ENCODE measurements around the gene SLC31A2. TPM values are rescaled to one million over a fixed set of nuclear protein-coding genes. Genes with fewer than 3 reads are reported as not detected.
"Not testable (repeated sequence)": the region's sequence is repeated elsewhere in the genome, so short reads cannot be mapped to it uniquely, and the experiment has no call there.

SLC31A2 gene
- total RNA-seq, 1 experiment from 2014 or later = 4.7 TPM

DNA sequence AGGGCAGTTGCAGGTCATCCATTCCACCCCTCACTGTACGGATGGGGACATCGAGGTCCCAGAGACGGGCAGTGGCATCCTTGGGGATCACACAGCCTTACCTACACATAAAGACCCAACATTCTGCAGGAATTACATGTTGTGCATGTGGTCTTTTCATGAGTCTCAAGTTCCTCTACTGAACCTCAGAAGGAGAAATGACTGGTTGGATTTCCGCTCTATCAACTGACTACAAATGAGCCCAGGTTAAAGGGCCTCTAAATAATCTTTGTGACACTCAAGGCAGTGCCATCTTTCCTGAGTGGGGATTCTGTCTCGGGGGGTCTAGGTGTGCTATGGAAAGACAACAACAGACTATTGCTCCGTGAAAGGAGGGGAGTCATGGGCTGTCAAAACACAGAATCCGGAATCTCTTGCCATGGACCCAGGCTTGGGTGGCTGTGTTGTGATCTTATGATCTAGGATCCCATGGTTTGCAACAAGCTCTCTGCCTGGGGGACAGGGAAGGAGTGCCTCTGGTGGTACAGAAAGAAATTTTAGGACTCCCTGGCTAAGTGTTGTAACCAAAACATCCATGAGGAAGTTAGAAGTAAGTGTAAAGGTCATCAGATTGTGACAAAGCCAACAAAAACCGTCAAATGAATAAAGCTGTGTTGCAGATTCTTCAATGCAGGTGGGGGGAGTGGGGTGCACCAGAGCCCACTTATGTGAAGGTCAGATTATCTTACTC lies 1.9 kb upstream of the SLC31A2 start:
- Histone ChIP-seq H3K4me2 (ENCODE audit: low read length) (no peak overlapping the region), H3K27me3 (ENCODE audit: insufficient read depth, low read length) (peaks cover 19% of the 10 kb centered on the region), H3K27ac (ENCODE audit: low read depth, low read length) (no peak overlapping the region), H4K20me1 (ENCODE audit: insufficient read depth) (no peaks in the 10 kb centered on the region), H3K79me2 (ENCODE audit: insufficient read depth, low read length) (no peaks in the 10 kb centered on the region), H3K9ac (ENCODE audit: low read length) (no peak overlapping the region), H3K9me3 (ENCODE audit: control insufficient read depth in 1 of 2, insufficient read depth in 1 of 2, low read depth in 1 of 2, low read length in 2 of 2) (no peaks in the 10 kb centered on the region), H3K4me1 (ENCODE audit: control insufficient read depth in 1 of 2, insufficient read depth in 2 of 2, low read length in 2 of 2) (peaks cover 11 to 23% of the 10 kb centered on the region in 2 experiments; a peak in 3 of 4 replicates), H3K36me3 (ENCODE audit: control insufficient read depth in 1 of 2, insufficient read depth in 2 of 2, low read length in 2 of 2) (no peaks in the 10 kb centered on the region), H2AFZ (ENCODE audit: low read depth, low read length, poor library complexity, severe bottlenecking) (no peak overlapping the region), H3K4me3 (replicated peaks in 1 of 2; ENCODE audit: low read depth in 1 of 2, low read length in 2 of 2) (no peak overlapping the region), H3K9me2 (ENCODE audit: insufficient read depth) (no peaks in the 10 kb centered on the region)
- ChIA-PET POLR2A (no interaction called here), CTCF (no interaction called here), RAD21 (ENCODE audit: low non-redundant PET in 1 of 2, low total read pairs in 2 of 2, uncharacterized antibody in 2 of 2, unreplicated experiment in 2 of 2) (no interaction called here)
- TF ChIP-seq SRF (IDR thresholded peaks at IDR 0.05; ENCODE audit: low read depth) (no peak), ELF1 (IDR thresholded peaks at IDR 0.05; ENCODE audit: borderline replicate concordance, low read depth) (no peak), POLR2A (IDR thresholded peaks at IDR 0.05; ENCODE audit: borderline replicate concordance, extremely low read depth, insufficient read depth, insufficient read length) (no peak), EGR1 (IDR thresholded peaks at IDR 0.05; ENCODE audit: low read depth) (no peak), SP1 (IDR thresholded peaks at IDR 0.05; ENCODE audit: low read depth) (no peak), SIN3A (IDR thresholded peaks at IDR 0.05; ENCODE audit: low read depth) (no peak), EZH2 (IDR thresholded peaks at IDR 0.05) (no peak), JUND (IDR thresholded peaks at IDR 0.05) (no peak)
- TF ChIP-seq, protein P1, sequence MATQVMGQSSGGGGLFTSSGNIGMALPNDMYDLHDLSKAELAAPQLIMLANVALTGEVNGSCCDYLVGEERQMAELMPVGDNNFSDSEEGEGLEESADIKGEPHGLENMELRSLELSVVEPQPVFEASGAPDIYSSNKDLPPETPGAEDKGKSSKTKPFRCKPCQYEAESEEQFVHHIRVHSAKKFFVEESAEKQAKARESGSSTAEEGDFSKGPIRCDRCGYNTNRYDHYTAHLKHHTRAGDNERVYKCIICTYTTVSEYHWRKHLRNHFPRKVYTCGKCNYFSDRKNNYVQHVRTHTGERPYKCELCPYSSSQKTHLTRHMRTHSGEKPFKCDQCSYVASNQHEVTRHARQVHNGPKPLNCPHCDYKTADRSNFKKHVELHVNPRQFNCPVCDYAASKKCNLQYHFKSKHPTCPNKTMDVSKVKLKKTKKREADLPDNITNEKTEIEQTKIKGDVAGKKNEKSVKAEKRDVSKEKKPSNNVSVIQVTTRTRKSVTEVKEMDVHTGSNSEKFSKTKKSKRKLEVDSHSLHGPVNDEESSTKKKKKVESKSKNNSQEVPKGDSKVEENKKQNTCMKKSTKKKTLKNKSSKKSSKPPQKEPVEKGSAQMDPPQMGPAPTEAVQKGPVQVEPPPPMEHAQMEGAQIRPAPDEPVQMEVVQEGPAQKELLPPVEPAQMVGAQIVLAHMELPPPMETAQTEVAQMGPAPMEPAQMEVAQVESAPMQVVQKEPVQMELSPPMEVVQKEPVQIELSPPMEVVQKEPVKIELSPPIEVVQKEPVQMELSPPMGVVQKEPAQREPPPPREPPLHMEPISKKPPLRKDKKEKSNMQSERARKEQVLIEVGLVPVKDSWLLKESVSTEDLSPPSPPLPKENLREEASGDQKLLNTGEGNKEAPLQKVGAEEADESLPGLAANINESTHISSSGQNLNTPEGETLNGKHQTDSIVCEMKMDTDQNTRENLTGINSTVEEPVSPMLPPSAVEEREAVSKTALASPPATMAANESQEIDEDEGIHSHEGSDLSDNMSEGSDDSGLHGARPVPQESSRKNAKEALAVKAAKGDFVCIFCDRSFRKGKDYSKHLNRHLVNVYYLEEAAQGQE (IDR thresholded peaks at IDR 0.05; ENCODE audit: low read depth) = no peak
- TF ChIP-seq, protein P2, sequence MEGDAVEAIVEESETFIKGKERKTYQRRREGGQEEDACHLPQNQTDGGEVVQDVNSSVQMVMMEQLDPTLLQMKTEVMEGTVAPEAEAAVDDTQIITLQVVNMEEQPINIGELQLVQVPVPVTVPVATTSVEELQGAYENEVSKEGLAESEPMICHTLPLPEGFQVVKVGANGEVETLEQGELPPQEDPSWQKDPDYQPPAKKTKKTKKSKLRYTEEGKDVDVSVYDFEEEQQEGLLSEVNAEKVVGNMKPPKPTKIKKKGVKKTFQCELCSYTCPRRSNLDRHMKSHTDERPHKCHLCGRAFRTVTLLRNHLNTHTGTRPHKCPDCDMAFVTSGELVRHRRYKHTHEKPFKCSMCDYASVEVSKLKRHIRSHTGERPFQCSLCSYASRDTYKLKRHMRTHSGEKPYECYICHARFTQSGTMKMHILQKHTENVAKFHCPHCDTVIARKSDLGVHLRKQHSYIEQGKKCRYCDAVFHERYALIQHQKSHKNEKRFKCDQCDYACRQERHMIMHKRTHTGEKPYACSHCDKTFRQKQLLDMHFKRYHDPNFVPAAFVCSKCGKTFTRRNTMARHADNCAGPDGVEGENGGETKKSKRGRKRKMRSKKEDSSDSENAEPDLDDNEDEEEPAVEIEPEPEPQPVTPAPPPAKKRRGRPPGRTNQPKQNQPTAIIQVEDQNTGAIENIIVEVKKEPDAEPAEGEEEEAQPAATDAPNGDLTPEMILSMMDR (IDR thresholded peaks at IDR 0.05 in 2 of 3, conservative IDR thresholded peaks at IDR 0.05 in 1 of 3; ENCODE audit: borderline replicate concordance in 1 of 3, insufficient read depth in 1 of 3, low read depth in 2 of 3, low read length in 2 of 3) = no peak
- no peak for DNase-seq (ENCODE audit: low read depth, low spot score)
- no peak for ATAC-seq
- intact Hi-C loops (cut with micrococcal nuclease) = no loop called here
- BruUV-seq (replicated peaks) = no TSS peak

DNA sequence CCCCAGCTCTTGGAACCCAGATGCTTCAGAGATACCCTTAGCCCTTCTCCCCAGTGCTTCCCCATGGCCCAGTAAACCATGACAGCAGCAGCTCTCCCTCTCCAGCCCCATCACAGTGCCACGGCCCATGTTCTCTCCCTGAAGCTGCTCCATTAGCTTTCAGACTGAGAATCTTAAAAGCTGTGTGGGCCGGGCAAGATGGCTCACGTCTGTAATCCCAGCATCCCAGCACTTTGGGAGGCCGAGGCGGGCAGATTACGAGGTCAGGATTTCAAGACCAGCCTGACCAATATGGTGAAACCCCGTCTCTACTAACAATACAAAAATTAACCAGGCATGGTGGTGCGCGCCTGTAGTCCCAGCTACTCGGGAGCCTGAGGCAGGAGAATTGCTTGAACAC lies 1.2 kb upstream of the SLC31A2 start:
- H3K27ac ChIP-seq (ENCODE audit: low read depth, low read length); H4K20me1 ChIP-seq (ENCODE audit: insufficient read depth); H3K36me3 ChIP-seq (ENCODE audit: control insufficient read depth in 1 of 2, insufficient read depth in 2 of 2, low read length in 2 of 2); H3K4me2 ChIP-seq (ENCODE audit: low read length); H2AFZ ChIP-seq (ENCODE audit: low read depth, low read length, poor library complexity, severe bottlenecking); H3K9me2 ChIP-seq (ENCODE audit: insufficient read depth); POLR2A ChIA-PET; H3K4me3 ChIP-seq (replicated peaks in 1 of 2; ENCODE audit: low read depth in 1 of 2, low read length in 2 of 2); H3K79me2 ChIP-seq (ENCODE audit: insufficient read depth, low read length); DNase-seq (ENCODE audit: low read depth, low spot score); RAD21 ChIA-PET (ENCODE audit: low non-redundant PET in 1 of 2, low total read pairs in 2 of 2, uncharacterized antibody in 2 of 2, unreplicated experiment in 2 of 2); CTCF ChIA-PET; H3K9ac ChIP-seq (ENCODE audit: low read length); H3K9me3 ChIP-seq (ENCODE audit: control insufficient read depth in 1 of 2, insufficient read depth in 1 of 2, low read depth in 1 of 2, low read length in 2 of 2); ATAC-seq; BruUV-seq (replicated peaks); intact Hi-C loops (cut with micrococcal nuclease): not testable (repeated sequence)
- peaks cover 11 to 23% of the 10 kb centered on the region in 2 experiments; a peak in 3 of 4 replicates for H3K4me1 ChIP-seq (ENCODE audit: control insufficient read depth in 1 of 2, insufficient read depth in 2 of 2, low read length in 2 of 2)
- peaks cover 17% of the 10 kb centered on the region for H3K27me3 ChIP-seq (ENCODE audit: insufficient read depth, low read length)
